ENCODE measurements around the gene AKTIP.
"Not testable (repeated sequence)": the region's sequence is repeated elsewhere in the genome, so short reads cannot be mapped to it uniquely, and the experiment has no call there.

The AKTIP gene

DNA sequence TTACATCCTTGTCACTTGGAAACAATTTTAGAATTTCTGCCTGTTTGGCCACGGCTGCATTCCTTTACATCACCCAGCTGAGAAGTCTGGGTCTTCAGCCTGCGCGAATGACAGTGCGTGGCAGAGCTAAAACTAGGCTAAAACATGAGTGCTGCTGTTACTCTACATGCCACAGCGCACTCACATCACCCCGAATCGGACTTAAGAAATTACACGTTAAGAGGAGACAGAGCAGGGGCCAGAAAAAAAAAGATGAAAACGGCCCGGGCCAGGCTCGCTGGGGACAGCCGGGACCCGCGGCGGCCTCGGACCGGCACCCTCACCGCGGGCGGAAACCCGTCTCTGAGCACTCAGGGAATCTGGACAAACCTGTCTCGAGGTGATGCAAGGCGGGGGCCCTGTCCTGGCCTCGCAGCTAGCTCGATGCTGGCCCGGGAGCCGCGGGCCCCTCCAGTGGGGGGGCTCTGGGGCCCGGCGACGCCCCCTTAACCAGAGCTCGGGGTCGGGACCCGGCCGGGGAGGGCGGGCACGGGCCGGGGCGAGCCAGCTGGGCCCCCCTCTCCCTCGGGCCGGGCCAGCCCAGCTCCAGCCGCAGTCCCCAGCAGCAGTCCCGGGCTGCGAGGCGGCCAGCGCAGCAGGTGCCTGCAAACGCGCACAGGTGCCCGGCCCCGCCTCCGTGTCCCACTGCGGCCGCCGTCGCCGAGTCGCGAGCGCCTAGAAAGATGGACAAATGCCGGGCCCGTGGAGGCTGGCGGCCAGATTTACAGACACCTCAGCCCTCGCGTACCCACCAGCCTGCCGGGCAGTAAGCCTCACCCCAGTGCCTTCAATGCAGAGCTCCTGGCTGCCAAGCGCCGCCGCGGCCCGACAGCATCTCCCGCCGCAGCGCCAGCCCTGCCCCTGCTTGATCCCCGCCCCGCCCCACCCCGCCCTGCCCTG is at the start of gene AKTIP:
Gene AKTIP (minus strand): TSS at position 879 of the 939 bp plus-strand sequence. CDS start 2,950 bp downstream, outside the sequence.
- no peak for DNase-seq

DNA sequence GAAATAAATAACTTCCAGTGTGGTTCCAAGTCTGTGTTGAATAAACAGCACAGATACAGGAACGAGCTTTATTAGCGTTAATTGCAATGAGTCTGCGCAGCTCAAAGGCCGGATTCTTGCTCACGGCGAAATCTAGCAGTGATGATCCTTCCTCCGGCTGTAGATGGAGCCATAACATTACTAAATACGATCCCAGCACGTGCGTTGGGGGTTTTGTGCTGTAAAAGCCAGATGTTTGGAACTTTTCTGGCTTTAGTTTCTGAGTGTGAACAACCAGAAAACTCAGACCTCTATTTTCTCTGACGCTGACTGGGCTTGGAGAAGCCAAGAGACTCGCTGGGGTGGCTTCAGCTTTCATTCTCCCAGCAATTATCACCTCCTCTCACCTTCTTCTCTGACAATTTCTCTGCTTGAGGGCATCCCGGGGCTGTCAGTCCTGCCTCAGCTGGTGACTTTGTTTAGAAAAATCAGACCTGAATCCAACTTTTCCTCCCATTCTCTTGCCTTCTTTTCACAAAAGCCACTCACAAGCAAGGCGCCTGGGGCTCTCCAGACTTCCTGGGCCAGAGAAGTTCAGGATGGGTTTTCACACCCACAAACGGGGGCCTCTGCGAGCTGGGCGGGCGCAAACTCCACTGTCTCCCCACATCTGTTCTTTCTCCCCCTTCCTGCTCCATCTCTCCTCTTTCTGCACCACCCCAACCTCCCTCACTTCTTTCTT is 47.1 kb upstream of the AKTIP start:
- DNase-seq = peak; percentile 43

DNA sequence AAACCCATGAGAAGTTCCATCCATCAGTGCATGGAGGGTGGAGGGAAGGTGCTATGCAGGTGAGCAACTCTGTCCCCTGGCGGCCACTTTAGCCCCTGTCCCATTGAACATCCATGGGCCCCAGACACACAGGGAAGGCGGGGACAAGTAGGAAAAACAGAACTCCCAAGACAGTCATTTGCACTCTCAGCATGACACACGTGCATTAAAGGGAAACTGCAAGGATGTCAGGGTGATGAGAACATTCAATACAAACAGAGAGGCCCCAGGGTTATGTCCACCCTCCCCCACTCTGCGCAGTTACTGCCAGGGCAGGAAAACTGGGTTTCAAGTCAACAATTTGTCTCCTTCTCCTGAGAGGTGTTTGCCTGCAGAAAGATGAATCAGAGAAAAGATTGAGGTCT is 44.0 kb upstream of the AKTIP start:
- no peak for DNase-seq

DNA sequence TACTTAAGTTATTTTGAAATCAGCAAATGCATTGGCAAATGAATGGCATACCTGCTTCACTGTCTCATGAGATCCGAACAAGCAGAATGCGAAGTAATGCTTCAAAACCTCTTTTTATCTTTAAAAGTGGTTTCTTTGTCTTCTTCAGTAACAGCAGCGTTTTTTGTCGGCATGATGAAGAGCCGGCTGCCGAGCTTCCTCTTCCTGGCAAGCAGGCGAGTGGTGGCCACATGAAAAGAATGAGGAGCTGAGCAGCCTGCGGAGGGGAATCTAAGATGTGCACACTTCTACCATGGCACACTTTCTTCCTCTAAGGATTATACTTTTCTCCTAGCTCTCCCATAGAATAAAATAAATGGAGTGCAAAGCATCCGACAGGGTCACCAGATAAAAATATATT is 42.4 kb upstream of the AKTIP start:
- DNase-seq = no peak

DNA sequence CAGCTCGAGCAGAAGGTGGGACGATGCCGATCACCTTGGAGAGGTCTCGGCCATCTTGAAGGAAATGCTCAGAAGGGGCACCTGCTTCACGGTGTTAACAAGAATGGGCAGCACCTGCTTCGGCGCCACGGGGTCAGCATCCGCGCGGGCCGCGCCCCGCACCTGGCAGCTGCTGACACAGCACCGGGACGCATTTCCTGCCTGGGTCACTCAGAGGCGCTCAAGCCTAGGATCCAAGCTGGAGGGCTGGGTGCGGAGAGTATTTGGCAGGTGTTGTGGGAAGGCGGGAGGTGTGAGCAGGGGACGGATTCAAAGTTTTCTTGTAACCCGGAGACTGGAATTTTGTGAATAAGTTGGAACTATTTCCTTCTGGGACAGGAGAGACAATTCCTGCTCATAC is 39.3 kb upstream of the AKTIP start:
- DNase-seq = peak; percentile 10

DNA sequence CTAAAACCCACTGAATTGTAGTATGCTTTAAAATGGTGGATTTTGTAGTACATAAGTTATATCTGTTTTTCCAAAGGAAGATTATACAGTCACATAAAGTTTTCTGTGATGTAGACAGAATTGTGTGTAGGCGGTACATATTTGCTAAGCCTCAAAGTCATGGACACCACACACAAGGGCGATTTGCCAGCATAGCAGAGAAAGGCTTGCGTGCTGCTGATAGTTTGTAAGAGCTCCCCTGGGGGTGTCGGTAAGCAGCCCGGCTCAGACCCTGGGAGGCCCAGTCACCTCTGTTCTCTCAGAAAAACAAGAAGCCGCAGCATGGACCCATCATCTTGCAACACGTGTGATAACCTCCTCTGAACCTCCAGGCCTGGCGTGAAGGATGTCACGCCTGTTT is 38.3 kb upstream of the AKTIP start:
- DNase-seq = peak; percentile 1

DNA sequence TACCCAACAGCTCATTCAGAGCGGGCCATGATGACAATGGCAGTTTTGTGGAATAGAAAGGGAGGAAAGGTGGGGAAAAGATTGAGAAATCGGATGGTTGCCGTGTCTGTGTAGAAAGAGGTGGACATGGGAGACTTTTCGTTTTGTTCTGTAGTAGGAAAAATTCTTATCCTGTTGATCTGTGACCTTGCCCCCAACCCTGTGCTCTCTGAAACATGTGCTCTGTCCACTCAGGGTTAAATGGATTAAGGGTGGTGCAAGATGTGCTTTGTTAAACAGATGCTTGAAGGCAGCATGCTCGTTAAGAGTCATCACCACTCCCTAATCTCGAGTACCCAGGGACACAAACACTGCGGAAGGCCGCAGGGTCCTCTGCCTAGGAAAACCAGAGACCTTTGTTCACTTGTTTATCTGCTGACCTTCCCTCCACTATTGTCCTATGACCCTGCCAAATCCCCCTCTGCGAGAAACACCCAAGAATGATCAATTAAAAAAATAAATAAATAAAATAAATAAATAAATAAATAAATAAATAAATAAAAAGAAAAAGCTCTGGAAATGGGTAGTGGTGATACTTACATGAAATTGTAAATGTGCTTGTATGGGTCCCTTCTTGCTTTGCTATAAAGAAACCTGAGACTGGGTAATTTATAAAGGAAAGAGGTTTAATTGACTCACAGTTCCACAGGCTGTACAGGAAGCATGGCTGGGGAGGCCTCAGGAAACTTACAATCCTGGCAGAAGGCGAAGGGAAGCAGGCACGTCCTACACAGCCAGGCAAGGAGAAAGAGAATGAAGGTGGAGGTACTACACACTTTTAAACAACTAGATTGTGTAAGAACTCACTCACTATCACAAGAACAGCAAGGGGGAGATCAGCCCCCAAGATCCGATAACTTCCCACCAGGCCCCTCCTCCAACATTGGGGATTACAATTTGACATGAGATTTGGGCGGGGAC is 37.0 kb upstream of the AKTIP start:
- DNase-seq = not testable (repeated sequence)

DNA sequence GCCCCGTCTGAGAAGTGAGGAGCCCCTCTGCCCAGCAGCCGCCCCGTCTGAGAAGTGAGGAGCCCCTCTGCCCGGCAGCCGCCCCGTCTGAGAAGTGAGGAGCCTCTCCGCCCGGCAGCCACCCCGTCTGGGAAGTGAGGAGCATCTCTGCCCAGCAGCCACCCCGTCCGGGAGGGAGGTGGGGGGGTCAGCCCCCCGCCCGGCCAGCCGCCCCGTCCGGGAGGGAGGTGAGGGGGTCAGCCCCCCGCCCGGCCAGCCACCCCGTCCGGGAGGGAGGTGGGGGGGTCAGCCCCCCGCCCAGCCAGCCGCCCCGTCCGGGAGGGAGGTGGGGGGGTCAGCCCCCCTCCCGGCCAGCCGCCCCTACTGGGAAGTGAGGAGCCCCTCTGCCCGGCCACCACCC is 36.3 kb upstream of the AKTIP start:
- not testable (repeated sequence) for DNase-seq

DNA sequence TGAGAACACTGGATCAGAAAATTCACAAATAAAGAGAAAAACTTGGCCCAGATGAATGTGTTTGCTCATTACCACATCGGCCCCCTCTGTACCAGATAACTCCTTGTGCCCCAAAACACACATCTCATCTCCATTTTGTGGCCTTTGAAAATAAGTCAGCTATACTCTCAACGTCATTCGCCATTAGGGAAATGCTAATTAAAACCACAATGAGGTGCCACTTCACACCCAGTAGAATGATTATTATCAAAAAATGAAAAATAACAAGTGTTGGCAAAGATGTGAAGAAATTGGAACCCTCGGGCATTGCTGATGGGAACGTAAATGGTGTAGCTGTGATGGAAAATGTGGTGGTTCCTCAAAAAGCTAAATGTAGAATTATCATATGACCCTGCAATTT is 34.6 kb upstream of the AKTIP start:
- DNase-seq = no peak

DNA sequence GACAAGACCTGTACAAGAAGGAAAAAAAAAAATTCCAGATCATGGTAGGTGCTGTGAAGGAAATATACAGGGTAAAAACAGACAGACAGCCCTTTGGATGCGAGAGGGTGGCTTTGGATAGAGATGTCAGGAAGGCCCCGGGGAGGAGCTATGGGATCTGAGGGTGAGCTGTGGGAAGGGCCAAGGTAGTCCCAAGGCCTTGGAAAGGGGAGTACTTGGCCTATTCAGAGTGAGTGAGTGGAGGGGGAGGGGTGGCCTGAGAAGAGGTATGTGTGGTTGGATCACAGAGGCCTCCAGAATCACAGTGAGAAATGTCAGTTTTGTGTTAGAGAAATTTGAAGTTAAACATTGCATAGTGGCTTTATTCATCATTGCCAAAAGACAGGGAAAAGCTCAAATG is 31.2 kb upstream of the AKTIP start:
- no peak for DNase-seq

DNA sequence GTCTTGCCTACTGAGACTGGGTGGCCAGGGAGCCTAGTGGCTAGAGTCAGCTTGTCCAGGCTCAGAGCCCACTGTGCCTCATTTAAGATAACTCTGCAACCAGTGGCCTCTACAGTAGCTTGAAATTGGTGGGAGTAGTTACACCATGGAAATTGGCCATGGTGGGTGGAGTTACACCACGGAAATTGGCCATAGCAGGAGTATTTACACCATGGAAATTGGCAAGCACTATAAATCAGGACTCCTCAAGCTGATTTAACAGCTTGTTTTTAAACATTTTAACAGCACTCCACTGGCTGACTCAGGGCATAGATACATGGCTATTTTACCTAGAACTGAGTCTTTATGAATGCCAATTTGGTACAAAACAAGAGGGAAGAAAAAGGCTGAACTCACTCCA is 27.7 kb upstream of the AKTIP start:
- no peak for DNase-seq

DNA sequence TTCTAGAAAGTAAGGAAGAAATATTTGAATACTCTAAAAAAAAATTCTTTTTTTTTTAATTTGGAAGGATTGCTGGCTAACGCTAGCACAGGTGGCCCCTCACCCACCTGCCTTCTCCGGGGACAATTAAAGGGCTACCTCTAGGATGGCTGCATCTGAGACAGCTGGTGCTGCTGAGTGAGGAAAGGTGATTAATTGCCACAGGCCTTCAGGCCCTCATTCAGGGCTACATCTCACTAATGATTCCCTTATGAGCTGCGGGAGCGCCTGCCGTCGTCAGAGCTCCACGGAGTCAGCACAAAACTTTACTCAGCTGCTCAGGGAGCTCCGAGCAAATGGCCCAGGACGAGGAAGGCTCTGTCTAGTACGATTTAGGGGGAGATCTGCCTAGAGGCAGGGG is 27.0 kb upstream of the AKTIP start:
- peak; percentile 0 for DNase-seq

DNA sequence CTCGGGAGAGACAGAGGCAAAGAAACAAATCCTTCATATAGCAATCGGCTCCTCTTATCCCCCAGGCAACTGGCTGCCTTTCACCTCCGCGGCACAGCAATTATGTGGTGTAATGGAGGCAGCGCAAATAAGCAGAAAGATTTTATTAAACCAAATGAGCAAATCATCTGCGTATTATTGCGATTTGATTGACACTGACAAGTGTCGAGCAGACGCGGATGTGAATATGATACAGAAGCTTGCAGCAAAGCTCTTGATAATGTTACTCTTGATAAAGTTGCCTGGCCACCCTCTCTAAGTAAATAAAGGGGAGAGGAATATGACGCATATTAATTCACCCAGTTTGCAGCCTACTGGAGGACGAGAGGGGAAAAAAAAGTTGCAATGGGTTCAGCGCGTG is 26.5 kb upstream of the AKTIP start:
- peak; percentile 11 for DNase-seq

DNA sequence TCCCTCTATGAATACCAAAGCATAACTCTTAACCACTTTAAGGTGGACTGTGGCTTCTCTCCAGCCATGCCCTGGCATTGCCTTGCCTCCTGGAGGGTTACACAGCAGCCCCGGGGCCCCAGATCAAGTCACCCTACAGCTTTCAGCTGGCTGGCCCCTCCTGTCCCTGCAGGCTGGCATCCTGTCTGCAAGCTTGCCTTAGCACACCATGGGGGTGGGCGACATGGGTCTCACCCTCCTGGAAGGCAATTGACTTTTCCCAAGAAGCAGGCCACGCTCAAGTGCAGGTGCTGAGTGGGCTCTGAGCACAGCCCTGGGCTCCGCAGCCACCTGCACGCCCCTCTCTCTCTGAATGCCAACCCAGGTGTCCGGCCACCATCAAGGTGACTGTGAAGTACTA is 25.8 kb upstream of the AKTIP start:
- DNase-seq = no peak

DNA sequence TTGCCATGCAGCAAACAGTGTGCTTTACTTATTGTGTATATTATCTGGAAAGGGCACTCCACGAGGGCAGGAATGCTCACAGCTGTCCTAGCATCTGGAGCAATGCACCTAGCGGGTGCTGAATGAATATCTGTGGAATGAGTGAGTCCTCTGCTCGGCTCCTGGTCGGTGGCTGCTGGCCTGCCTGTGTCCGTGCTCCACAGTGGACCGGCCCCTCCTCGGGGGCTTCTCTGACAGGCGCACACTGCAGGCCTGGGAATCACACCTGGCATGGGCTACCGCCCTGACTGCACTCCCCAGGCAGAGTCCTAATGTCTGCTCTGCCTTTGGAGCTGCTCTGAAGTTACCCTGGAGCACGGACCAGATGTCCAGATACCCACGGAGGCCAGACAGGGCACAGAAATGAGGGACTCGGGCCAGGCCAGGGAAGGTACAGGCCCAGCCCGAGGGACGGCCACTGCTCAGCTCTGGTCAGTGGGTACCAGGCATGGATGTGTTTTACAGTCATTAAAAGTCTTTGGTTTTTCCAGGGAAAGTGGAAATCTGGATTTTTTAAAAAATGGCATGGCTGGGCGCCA is 21.1 kb upstream of the AKTIP start:
- no peak for DNase-seq

DNA sequence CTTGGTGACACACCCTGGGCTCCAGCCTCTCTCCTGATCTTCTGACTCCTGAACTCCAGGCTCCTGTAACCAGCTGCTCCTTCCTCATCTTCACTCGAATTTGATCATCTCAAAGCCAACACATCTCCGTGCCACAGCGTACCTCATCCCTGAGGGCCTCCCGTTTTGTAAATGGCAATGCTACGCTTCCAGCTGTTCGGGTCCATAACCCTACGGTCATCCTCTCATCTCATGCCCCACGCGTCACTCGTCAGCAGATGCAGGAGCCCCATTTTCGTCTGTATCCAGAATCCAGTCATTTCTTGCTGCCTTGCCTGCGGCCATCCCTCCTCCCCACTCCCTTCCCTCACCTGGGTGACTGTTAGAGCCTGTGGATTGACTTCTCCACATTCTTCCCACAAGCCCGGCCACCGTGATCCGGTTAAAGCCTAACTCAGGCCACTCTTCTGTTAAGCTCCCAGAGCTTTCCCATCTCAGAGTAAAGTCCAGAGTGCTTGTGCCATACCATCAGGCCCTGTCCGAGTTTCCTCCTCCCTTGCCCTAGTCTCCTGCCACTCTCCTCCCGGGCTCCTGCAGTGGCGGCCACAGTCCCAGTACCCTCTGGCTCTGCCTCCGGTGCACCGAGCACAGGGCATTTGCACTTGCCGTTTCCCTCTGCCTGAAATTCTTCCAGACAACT is 20.3 kb upstream of the AKTIP start:
- no peak for DNase-seq

DNA sequence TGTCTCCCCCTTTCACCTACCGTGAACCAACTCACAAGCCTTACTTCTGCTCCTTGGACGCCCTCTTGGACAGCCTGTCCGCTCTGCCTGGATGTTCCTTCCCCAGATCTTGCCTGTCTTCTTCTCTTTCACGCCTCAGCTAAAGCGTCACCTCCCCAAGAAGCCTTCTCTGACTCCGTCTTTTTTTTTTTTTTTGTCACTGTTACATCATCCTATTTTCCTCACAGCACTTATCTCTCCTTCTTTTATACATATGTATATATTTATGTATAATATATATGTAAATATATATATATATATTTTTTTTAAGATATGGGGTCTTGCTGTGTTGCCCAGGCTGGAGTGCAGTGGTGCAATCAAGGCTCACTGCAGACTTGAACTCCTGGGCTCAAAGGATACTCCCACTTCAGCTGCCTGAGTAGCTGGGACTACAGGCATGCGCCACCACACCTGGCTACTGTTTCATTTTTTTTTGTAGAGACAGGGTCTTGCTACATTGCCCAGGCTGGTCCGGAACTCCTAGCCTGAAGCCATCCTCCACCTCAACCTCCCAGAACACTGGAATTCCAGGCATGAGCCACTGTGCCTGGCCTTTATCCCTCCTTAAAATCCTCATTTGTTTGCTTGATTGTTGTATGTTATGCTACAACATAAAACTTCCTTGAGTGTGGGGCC is 16.5 kb upstream of the AKTIP start:
- no peak for DNase-seq

DNA sequence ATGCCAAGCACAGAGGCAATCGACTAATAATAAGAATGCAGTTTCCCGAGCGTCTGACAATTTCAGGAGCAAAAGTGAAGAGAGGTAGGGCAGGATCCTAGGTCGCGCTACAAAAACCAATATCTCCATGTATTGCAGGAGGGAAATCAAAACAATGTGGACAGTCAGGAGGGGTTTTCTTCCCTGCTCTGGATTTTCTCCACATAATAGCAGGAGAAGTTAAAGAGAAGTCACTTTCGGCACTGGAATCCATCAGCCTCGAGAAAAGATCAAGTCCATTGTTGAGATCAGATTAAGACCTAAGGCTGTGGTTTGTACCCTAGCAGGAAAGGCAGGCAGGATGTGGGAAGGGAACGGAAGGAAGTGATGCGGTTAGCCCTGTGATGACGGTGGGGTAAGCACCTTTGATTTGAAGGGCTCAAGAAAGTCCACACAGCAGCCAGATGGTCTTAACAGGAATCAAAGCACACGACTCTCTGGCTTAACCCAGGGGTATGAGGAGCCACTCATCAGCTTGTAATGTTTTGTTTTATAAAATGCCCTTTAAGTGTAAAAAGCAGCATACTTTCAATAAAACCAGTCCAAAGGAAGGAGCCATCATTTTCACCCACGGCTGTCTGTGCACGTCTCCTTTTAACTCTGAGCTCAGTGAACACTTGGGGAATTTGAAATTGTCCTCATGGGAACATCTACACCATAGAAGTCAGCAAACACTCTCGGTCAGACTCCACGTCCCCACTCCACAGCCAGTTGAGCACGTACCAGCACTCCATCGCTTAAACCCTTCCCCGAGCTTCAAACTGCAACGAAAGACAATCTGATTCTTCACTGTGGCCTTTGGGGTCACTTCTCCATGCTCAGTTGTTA is 15.8 kb upstream of the AKTIP start:
- DNase-seq = no peak

DNA sequence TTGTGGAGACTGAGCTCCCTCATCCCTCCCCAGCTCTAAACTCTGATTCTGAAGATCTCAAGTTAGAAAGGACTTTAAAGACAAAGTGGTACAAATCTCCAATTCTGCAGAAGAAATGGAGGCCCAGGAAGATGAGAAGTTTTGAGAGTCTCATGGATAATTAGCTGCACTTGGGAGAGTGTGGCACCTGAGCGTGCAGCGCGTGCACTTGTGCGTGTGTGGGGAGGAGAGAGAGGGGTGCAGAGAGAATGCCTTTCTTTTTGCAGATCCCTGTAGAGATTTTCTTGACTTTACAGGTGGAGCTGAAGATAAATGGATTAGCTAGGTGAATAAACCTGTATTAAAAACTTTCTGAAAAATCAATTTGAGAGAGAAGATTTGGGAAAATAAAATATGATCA is 14.8 kb upstream of the AKTIP start:
- DNase-seq = no peak

DNA sequence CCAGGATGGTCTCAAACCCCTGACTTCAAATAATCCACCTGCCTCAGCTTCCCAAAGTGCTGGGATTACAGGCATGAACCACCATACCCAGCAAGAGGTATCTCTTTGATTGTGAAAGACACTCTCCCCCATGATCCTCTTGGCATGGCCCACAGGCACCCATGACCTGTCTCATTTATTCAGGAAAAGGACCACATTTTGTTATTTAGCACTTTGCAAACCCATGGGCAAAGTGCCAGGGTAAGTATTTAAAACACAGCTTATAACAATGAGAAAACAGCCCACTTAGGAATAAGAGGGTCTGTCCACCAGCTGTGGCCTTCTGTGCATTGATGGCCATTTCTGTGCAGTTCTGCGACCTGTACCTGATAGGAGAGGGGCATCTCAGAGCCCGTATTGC is 12.8 kb upstream of the AKTIP start:
- no peak for DNase-seq
